Right lobe of liver (tissue), 6 donors: ENCODE results near the gene C5AR2. TPM values are rescaled to one million over a fixed set of nuclear protein-coding genes. Genes with fewer than 3 reads are reported as not detected.

Experiments
- ATAC-seq, 4 donors: fragments of 200-7000 bp; cut with Tn5 transposase; one replicate each; pipeline ENCODE4 v1.9.1; 2020; ENCODE audit warnings: mild to moderate bottlenecking in 4 of 4, moderate library complexity in 4 of 4
- DNase-seq, 3 donors: peaks; one replicate each; pipeline ENCODE4 v3.0.0-alpha.2; 2020
- H3K27ac ChIP-seq, 3 donors: fragments of 200-600 bp; one replicate each; pipeline ENCODE4 v1.8.0; 2022
- H3K27me3 ChIP-seq, 2 donors: fragments of 200-600 bp; one replicate each; pipeline ENCODE4 v1.8.0; 2022
- H3K36me3 ChIP-seq, 4 donors: fragments of 200-600 bp; sonication (generic) in 1 of 4; one replicate each; pipeline versions ENCODE4 v1.5.1 to v1.8.0; 2017 to 2022; ENCODE audit warnings: control low read depth in 1 of 4
- H3K4me1 ChIP-seq, 4 donors: fragments of 200-600 bp; sonication (generic) in 1 of 4; one replicate each; pipeline versions ENCODE4 v1.5.1 to v1.8.0; 2017 to 2022; ENCODE audit warnings: control low read depth in 1 of 4
- H3K4me3 ChIP-seq, 3 donors: fragments of 200-600 bp; one replicate each; pipeline ENCODE4 v1.8.0; 2022
- H3K9me3 ChIP-seq, 4 donors: fragments of 200-600 bp; sonication (generic) in 1 of 4; one replicate each; pipeline versions ENCODE4 v1.5.1 to v1.8.0; 2017 to 2022; ENCODE audit warnings: control low read depth in 1 of 4
- CTCF ChIP-seq, 4 donors: fragments of 200-600 bp in 3 of 4; fragments of 450-650 bp in 1 of 4; IDR thresholded peaks; one replicate each; pipeline versions ENCODE4 v1.5.1 to v1.8.0; 2016 to 2022; ENCODE audit warnings: antibody characterized with exemption in 4 of 4, mild to moderate bottlenecking in 2 of 4
- POLR2A ChIP-seq: fragments of 450-650 bp; IDR thresholded peaks from one replicate; pipeline ENCODE4 v1.6.1; 2017; ENCODE audit warnings: antibody characterized with exemption, mild to moderate bottlenecking
- WGBS: methylation state at CpG from one replicate; pipeline ENCODE4 v1.1.6; 2018; ENCODE audit warnings: low coverage, low lambda C conversion rate; ENCODE audit not compliant: insufficient coverage; ENCODE audit errors: missing lambda C conversion rate; 5-methylcytosine and 5-hydroxymethylcytosine counted together
- intact Hi-C, 2 donors: fragments of 100-400 bp; cut with DNase I; formaldehyde crosslinking; loops; one replicate each; pipeline versions ENCODE4 v1.11.2 to v1.14.1; 2022
- total RNA-seq, 6 experiments: library from RNA; depleted of rRNA in 2 of 6; stranded (reverse); fragments of >200 nt in 2 of 6; fragmentation: NEBNext Ultra II Directional in 3 of 6; extraction: Animal tissue kit (Norgen Biotek cat#: 25700) in 3 of 6; gene quantifications; one replicate each; pipeline versions ENCODE4 v1.1.0 to v1.2.4, GENCODE V29; 2016 to 2023
- donor health status: DM: no; HTN: yes; CAD: no.
- donor health status: DM: no; HTN: no; CAD: no.
- donor health status: DM: no; HTN: no; CAD: no.
- donor health status: DM: no; HTN: yes; CAD: no.
- donor health status: DM: no; HTN: yes; CAD: no.

The C5AR2 gene
- total RNA-seq, 6 experiments from 2014 or later, result 1.1 to 6.6 (median 3.7) TPM

- Histone ChIP-seq H3K27ac (no peak overlapping the region), H3K9me3 (no peaks in the 10 kb centered on the region), H3K4me1 (peaks cover 0 to 21% (median 5%) of the 10 kb centered on the region in 4 donors), H3K36me3 (peaks cover 0 to 63% (median 21%) of the 10 kb centered on the region in 4 donors), H3K27me3 (no peaks in the 10 kb centered on the region), H3K4me3 (no peak overlapping the region)
- ATAC-seq (no peak), DNase-seq (no peak)
- TF ChIP-seq POLR2A (no peak), CTCF (IDR thresholded peaks at IDR 0.05) (no peak)
- no CpG with 5 or more reads among the region's 22 CpGs for WGBS
- intact Hi-C loops, result no loop called here
These were observed 40.6 kb downstream of the C5AR2 start for GRCh38 chr19:47372603-47373002.

GRCh38 chr19:47373246-47374240 is 41.6 kb downstream of the C5AR2 start:
- ATAC-seq, result no peak
- DNase-seq, result no peak

GRCh38 chr19:47374876-47375693 is 43.1 kb downstream of the C5AR2 start:
- Histone ChIP-seq H3K36me3 (peaks cover 0 to 65% (median 16%) of the 10 kb centered on the region in 4 donors), H3K4me3 (no peak overlapping the region), H3K27ac (no peak overlapping the region), H3K9me3 (no peaks in the 10 kb centered on the region), H3K4me1 (peaks cover 0 to 13% (median 3%) of the 10 kb centered on the region in 4 donors), H3K27me3 (no peaks in the 10 kb centered on the region)
- intact Hi-C loops, result no loop called here
- ATAC-seq (no peak), DNase-seq (no peak)
- TF ChIP-seq POLR2A (no peak), CTCF (IDR thresholded peaks at IDR 0.05) (no peak)
- 60% methylated on average over 1 of the region's 30 CpGs for WGBS

More at GRCh38 chr19:47373246-47374240, 41.6 kb downstream of the C5AR2 start:
- WGBS, result 83% methylated on average over 4 of the region's 33 CpGs
- H3K4me3 ChIP-seq, result no peak overlapping the region
- peaks cover 0 to 21% (median 5%) of the 10 kb centered on the region in 4 donors for H3K4me1 ChIP-seq
- H3K36me3 ChIP-seq, result peaks cover 0 to 68% (median 21%) of the 10 kb centered on the region in 4 donors
- H3K9me3 ChIP-seq, result no peaks in the 10 kb centered on the region
- intact Hi-C loops, result no loop called here
- H3K27me3 ChIP-seq, result no peaks in the 10 kb centered on the region
- H3K27ac ChIP-seq, result no peak overlapping the region
- TF ChIP-seq CTCF (IDR thresholded peaks at IDR 0.05), result no peak
- TF ChIP-seq POLR2A, result no peak

- intact Hi-C loops, result no loop called here
- H3K4me1 ChIP-seq, result peaks cover 0 to 13% (median 3%) of the 10 kb centered on the region in 4 donors
- H3K27ac ChIP-seq, result peak overlapping the region in 2 of 3 donors; percentile 36 to 69
- H3K36me3 ChIP-seq, result peaks cover 0 to 64% (median 17%) of the 10 kb centered on the region in 4 donors
- ATAC-seq, result no peak
- no peaks in the 10 kb centered on the region for H3K9me3 ChIP-seq
- H3K4me3 ChIP-seq, result no peak overlapping the region
- no peaks in the 10 kb centered on the region for H3K27me3 ChIP-seq
- no peak for DNase-seq
- TF ChIP-seq POLR2A (no peak), CTCF (IDR thresholded peaks at IDR 0.05) (no peak)
- WGBS, result no CpG with 5 or more reads among the region's 30 CpGs
These were observed 44.0 kb downstream of the C5AR2 start for GRCh38 chr19:47375694-47376588.
